ENCODE data around the gene KDM5A.
"Not testable (repeated sequence)": the region's sequence is repeated elsewhere in the genome, so short reads cannot be mapped to it uniquely, and the experiment has no call there.

Gene KDM5A

DNA sequence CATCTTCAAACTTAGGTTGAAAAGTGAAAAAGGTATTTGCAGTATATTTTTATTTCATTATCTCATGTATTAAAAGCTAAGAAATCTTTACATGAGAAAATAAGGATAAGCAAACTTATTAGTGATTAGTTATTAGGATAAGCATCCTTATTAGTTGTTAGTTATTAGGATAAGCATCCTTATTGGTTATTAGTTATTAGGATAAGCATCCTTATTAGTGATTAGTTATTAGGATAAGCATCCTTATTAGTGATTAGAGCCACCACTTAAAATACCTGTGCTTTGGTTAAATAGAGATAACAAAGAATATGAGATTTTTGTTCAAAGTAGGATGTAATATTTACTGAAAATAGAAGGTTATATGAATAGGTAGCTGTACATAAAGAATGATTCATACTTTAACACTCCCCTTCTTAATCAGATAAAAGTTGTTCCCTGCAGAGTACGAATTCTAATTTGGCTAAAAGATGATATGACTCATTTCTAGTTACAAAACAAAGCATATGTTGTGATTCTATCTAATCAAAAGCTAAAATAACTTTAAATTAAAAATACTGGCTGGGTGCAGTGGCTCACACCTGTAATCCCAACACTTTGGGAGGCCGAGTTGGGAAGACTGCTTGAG is 56.4 kb downstream of the KDM5A start:
- no peak for FAIRE-seq

DNA sequence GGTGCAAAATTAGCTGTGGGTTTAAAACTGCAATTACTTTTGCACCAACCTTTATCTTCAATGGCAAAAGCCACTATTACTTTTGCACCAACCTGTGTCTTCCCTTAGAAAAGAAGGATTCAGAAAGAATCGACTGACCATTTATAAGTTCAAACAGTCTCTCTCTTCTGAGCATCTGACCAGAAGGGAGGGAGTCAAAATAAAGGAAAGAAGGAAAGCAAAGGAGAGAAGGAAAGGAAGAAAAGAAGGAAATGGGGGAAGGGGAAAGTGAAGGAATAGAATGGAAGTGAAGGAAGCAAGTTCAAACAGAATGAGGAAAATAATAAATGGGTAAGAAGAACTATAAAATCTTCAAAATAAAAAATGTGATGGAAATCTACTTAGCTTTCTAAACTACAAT is 57.8 kb downstream of the KDM5A start:
- no peak for FAIRE-seq

DNA sequence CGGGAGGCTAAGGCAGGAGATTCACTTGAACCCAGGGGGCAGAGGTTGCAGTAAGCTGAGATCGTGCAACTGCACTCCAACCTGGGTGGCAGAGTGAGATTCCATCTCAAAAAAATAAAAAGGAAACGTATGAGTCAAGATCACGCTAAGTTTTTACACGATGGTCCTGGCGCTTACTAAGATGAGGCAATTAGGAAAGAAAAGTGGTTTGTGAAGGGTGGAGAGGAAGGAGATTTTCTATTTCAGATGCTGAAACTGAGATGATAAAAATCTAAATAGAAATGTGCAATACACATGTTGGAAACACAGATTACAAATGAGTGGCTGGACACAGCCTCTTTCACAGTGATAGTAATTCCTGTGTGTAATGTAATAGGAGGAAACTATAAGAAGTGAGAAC is 63.2 kb downstream of the KDM5A start:
- FAIRE-seq: no peak

DNA sequence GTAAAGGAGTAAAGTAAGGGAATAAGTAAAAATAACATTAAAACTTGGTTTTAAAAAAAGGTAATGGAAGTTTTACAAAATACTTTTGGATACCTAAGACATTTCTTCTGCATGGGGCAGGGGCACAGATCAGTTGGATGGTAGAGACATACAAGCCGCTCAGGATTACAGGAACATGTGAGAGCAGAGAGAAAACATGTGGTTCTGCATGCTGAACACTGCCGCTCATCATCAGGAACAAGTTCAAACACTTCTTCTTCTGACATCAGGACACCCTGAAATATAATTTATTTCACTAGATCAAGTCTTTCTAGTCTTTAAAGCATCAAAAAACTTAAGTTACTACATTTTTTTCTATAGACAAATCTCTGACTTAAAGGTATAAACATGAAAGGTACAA is 65.6 kb downstream of the KDM5A start:
- no peak for FAIRE-seq

DNA sequence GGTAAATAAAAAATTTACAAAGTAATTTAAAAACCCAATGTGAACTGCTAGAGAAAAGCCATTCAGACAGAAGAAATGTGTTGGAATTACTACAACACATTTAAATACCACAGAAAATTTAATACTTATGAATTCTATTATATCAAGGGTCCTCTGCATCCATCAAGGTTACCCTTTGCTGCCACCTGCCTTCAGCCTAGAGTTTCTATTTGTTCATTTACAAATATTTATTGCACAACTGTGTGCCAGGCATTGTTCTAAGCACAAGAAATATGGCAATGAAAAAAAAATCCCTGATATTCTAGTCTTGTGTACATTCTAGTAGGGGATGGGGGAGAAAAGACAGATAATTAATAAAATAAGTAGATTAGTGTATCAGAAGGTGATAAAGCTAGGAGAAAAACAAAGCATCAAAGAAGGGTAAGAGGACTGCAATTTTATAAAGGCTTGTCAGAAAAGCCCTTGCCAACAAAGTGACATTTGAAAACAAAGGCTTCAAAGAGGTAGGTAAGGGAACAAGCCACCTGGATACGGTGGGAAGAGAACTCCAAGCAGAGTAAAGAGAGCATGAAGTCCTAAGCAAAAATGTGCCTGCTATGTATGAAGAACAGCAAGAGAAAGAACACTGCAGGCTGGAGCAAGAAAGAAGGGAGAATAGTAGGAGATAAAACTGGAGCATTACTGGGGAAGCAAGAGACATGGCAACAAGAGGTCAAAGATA is 67.4 kb downstream of the KDM5A start:
- FAIRE-seq: no peak

DNA sequence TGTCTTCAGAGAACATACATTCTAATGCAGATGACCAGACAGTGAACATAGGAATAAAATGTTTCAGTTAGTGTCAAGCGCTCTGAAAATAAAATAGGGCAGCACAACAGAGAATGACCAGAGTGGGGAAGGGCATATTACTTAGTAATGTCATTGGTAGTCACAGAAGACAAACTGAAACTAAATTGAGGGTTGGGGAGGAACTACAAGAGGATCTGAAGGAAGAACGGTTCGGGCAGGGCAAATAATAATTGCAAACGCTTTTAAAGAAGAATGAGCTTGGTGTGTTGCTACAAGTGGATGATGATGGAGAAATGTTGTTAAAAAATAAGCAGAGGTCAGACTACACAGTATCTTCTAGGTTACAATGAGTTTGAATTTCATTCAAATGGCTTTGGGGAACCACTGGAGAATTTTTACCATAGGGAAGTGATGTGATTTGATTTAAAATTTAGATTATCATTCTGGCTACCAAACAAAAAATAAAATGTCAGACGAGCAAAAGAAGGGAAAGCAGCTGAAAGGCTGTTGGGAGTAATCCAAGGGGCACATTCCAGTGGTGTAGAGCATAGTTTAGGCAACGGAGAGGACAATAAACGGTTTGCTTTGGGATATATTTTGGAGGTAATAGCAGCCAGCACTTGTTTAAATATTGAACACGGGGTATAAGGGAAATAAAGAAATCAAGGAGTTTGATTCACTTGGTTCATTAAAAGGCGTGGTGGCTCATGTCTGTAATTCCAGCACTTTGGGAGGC is 70.2 kb downstream of the KDM5A start:
- FAIRE-seq: no peak

DNA sequence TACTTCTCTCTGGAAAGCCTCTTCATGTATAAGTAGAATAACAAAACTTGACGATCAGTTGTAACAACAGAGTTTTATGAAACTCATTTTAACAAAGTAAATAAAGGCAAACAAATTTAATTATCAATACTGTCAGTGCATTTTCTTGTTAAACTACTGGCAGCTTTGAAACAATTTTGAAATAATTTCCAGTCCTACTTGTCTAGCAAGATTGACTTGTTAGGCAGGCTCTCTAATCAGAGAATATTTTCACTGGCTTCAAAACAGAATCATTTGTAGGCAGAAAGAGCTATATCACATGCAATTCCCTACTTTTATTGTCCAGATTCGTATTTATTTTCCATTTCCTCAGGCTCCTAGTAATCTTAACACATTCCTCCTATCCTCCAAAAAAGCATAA is 80.6 kb downstream of the KDM5A start:
- FAIRE-seq: no peak

DNA sequence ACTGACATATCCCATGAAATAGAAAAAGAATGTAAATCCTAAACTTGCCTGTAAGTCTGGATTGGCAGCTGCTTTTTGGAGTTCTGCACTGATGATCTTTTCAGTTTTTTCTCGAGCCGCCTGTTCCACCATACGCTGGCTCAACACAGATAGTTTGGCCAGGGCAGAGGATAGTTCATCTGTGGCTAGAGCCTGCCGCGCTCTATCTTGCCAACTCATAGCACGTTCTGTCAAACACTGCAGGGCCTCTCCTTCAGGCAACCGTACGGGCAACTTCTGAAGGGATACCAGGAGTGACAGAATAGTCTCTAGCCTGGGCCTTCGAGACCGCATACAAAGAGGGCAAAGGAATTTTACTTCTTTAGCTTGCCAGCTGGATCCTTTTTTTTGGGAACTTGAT is 81.7 kb downstream of the KDM5A start:
- FAIRE-seq: no peak

DNA sequence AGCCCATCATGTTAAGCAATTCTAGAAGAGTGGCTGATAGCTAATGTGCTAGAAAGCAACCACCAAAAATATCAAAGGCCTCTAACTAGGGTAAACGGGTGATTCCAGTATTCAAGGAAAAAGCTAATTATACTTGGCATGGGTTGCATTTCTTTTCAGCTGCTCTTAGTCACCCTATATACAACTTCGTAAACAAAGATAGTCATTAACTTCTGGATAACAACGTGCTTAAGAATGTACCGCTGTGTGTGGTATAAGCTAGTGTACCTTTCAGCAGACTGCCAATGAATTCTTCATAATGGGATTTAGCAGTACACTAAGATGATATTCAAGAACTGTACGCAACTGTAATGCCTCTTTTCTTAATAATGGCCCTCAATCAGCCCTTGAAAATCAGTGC is 84.3 kb downstream of the KDM5A start:
- no peak for FAIRE-seq

DNA sequence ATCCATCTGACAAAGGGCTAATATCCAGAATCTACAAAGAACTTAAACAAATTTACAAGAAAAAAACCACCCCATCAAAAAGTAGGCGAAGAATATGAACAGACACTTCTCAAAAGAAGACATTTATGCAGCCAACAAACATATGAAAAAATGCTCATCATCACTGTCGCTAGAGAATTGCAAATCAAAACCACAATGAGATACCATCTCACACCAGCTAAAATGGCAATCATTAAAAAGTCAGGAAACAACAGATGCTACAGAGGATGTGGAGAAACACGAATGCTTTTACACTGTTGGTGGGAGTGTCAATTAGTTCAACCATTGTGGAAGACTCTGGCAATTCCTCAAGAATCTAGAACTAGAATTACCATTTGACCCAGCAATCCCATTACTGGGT is 86.4 kb downstream of the KDM5A start:
- FAIRE-seq: not testable (repeated sequence)

DNA sequence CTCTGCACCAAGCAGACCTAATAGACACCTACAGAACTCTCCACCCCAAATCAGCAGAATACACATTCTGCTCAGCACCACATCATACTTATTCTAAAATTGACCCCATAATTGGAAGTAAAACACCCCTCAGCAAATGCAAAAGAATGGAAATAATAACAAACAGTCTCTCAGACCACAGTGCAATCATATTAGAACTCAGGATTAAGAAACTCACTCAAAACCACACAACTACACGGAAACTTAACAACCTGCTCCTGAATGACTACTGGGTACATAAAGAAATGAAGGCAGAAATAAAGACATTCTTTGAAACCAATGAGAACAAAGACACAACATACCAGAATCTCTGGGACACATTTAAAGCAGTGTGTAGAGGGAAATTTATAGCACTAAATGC is 89.0 kb downstream of the KDM5A start:
- FAIRE-seq: not testable (repeated sequence)

DNA sequence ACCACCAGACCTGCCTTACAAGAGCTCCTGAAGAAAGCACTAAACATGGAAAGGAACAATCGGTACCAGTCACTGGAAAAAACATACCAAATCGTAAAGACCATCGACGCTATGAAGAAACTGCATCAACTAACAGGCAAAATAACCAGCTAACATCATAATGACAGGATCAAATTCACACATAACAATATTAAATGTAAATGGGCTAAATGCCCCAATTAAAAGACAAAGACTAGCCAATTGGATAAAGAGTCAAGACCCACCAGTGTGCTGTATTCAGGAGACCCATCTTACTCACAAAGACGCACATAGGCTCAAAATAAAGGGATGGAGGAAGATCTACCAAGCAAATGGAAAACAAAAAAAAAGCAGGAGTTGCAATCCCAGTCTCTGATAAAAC is 89.6 kb downstream of the KDM5A start:
- FAIRE-seq: not testable (repeated sequence)

DNA sequence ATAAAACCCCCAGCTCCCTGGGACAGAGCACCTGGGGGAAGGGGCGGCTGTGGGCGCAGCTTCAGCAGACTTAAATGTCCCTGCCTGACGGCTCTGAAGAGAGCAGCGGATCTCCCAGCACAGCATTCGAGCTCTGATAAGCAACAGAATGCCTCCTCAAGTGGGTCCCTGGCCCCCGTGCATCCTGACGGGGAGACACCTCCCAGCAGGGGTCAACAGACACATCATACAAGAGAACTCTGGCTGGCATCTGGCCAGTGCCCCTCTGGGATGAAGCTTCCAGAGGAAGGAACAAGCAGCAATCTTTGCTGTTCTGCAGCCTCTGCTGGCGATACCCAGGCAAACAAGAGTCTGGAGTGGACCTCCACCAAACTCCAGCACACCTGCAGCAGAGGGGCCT is 91.1 kb downstream of the KDM5A start:
- FAIRE-seq: not testable (repeated sequence)

DNA sequence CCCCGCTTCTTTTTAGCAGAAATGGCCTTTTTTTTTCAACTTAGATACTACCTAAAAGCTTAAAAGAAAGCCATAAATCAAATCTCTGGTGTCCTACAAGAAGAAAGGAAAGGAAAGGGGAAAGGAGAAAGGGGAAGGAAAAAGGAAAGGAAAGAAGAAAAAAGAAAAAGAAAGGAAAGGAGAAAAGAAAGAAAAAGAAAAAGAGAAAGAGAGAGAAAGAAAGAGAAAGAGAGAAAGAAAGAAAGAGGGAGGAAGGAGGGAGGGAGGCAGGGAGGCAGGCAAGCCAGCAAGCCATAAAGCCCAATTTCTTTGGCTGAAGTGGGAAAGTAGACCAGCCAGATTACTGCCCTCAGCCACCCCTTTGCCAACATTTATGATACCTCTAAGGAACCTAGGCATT is 94.0 kb downstream of the KDM5A start:
- FAIRE-seq: no peak

DNA sequence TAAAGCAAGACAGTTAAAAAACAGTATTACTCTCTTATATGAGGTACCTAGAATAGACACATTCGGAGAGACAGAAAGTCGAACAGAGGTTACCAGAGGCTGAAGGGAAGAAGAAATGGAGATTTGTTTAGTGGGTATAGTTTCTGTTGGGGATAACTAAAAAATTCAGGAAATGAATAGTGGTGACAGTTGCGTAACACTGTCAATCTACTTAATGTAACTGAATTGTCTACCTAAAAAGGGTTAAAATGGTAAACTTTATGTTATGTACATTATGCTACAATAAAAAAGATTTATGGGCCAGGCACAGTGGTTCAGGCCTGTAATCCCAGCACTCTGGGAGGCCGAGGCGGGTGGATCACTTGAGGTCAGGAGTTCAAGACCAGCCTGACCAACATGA is 95.9 kb downstream of the KDM5A start:
- FAIRE-seq: no peak

DNA sequence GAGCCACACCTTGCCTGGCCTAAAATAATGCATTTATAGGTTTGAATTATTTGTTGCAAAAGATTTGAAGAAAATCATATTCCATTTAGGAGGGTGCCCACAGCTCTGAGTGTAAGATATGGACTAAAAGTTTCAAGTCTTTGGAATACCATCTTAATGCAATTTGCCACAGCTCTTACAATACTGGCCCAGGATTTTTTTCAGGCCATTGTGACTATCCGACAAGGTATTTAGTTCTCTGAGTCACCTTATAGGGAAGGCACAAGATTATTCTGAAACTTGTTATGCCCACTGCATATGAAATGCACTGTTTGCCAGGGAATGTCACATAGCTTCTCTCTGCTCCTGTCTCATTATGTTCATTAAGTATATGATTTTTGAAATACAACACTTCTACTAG is 96.9 kb downstream of the KDM5A start:
- FAIRE-seq: no peak

DNA sequence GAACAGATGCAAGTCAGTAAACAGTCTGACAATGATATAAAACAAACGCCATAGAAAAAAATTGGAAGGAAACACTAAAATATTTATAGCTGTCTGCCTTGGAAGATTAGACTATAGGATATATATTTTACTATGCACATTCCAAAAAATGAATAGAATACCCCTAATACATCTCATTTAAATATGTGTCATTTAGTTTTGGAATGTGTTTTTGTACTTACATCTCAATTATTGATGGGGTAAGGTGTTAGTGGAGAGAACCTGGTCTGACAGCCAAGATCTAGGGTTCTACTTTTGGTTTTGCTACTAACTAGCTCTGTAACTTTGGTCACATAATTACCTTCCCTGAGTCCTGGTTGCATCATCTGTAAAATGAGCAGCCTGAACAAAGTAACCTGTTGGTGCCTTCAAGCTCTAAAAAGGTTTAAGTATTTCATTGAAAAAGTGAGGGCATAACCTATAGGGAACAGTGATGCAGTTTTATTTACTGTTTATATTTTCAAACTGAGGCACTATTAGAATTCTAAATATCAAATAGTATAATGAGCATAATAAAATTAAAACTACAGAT is 97.9 kb downstream of the KDM5A start:
- FAIRE-seq: no peak

DNA sequence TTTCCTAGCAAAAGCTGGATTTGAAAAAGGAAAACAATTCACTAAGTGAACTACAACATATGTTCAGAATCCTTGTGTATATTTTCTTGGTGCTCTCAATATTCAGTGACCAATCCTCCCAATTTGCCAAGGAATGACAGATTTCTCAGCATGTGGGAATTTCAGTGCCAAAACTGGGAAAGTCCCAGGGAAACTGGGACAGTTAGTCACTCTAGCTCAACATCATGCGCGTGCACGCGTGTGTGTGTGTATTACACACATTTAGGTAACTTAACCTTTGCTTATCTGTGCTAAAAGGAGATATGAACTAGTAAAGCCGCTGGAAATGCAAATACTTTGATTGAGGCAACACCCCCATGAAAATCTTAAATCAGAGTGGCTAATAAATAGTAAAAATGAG is 100.4 kb downstream of the KDM5A start:
- FAIRE-seq: no peak

DNA sequence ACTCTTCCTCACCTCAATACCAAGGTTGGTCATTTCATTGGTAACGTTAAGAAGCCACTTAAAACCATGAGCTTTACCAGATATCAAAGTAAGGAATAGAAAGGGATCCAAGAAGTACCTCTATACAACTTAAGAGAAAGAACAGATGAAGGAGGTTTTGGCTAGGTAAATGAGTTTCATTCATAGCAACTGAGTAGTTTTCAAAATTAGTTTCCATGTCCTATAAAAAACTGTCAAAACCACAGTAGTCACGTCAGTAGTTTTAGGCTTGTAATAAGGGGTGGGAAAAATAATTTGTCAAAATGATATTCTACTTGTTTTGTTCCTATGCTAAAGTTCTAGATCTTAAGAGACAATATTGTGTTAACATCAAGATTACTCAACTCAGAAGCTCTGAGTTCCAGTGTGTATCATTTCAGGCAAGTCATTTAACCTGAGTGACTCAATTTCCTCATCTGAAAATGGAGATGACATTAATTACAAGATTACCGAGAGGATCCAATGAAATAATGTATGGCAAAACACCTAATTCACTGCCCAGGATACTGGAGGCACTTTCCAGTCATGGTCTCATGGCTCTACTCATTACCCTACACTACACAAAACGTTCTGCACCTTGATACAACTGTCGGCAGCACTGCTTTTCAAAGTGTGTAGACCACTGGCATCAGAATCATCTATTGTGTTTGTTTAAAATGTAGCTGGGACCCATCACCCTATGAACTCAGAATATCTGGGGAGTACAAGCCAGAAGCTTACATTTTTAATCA is 102.4 kb downstream of the KDM5A start:
- FAIRE-seq: no peak

DNA sequence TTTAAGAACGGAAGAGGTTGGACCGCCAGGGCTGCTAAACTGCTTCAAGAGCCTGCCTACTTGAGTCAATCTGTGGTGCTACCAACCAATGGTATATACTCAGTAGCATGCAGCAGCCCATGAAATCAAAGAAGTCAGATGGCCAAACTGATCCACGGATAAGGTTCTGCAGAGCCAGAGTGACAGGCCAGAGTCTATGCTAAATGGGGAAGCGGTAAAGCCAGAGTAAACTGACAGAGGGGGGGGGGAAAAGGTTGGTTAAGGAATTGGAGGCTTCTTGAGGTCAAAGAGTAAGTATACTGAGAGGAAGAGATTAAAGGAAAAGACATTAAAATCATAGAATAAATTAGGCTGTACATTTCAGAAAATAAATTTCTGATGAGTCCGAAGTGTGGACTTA is 111.1 kb downstream of the KDM5A start:
- no peak for FAIRE-seq

DNA sequence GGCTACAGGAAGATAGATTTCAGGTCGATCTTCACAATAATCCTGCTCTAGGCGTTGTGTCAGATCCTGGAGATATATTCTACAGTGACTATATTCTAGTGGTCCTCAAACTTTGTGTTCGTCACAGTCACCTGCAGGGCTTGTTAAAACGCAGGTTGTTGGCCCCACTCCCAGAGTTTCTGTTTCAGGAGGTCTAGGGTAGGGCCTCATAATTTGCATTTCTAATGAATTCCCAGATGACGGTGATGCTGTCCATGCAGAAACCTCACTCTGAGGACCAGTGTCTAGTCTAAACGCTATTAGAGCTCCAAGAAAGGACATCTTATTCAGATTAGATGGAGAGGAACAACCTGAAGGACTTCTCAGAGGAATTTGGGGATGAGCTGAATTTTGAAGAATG is 113.3 kb downstream of the KDM5A start:
- no peak for FAIRE-seq

DNA sequence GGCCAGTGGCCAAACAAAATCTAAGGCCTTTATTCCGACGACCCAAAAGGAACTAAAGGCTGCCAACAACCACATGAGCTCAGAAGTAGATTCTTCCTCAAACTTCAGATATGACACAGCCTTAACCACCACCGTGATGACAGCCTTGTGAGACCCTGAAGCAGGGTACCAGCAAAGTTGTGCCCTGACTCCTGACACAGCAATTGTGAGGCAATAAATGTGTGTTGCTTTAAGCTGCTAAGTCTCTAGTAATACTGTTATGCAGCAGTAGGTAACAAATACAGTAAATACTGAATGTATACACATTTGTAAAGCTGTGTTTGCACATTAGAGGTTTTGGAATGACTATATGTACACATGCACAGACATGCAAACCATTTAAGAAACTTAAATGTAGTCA is 115.7 kb downstream of the KDM5A start:
- FAIRE-seq: no peak

DNA sequence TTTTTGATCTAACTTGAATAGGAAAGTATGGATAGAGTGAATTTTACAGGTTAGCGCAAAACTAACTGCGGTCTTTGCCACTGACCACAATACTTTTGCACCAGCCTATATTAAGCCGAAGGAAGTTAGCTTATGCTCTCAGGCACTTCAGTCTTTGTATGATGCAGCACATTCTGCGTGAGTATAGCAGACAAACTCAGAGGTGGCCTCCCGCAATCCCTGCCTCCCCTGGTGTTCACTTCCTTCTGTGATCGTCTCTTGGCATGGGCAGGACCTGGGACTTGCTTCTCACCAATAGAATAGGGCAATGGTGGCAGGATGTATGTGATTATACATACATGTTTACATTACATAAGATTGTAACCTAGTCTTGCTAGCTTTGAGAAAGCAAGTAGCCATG is 116.2 kb downstream of the KDM5A start:
- FAIRE-seq: no peak
